ENCODE results near the gene RPS26. TPM values are rescaled to one million over a fixed set of nuclear protein-coding genes. Genes with fewer than 3 reads are reported as not detected.

Gene RPS26
- total and polyA plus RNA-seq, 2 of the 13 experiments (the other 11 are each of a cell fraction or from before 2014, with no cell fraction given) = 150 to 421 TPM

DNA sequence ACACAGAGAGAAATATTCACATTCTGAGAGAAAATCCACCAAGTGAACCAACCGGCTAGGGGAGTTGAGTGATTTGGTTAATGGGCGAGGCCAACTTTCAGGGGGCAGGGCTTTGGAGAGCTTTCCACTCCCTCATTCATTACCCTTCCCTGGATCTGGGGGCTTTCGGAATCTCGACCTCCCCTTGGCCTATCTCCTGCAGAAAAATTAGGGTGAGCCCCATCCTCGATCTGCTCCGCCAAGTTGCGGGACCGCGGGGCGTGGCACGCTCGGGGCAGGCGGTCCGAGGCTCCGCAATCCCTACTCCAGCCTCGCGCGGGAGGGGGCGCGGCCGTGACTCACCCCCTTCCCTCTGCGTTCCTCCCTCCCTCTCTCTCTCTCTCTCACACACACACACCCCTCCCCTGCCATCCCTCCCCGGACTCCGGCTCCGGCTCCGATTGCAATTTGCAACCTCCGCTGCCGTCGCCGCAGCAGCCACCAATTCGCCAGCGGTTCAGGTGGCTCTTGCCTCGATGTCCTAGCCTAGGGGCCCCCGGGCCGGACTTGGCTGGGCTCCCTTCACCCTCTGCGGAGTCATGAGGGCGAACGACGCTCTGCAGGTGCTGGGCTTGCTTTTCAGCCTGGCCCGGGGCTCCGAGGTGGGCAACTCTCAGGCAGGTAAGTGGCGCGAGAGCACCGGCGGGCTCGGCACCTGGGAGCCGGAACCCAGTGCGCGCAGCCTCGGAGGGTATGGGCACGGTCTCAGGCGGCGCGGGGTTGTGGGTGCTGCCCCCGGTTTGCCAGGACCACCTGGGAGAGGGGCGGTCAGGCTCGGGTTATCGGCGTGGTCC is 38.2 kb downstream of the RPS26 start, which contains the start of gene ERBB3 (continued):
- TF ChIP-seq, protein P1, sequence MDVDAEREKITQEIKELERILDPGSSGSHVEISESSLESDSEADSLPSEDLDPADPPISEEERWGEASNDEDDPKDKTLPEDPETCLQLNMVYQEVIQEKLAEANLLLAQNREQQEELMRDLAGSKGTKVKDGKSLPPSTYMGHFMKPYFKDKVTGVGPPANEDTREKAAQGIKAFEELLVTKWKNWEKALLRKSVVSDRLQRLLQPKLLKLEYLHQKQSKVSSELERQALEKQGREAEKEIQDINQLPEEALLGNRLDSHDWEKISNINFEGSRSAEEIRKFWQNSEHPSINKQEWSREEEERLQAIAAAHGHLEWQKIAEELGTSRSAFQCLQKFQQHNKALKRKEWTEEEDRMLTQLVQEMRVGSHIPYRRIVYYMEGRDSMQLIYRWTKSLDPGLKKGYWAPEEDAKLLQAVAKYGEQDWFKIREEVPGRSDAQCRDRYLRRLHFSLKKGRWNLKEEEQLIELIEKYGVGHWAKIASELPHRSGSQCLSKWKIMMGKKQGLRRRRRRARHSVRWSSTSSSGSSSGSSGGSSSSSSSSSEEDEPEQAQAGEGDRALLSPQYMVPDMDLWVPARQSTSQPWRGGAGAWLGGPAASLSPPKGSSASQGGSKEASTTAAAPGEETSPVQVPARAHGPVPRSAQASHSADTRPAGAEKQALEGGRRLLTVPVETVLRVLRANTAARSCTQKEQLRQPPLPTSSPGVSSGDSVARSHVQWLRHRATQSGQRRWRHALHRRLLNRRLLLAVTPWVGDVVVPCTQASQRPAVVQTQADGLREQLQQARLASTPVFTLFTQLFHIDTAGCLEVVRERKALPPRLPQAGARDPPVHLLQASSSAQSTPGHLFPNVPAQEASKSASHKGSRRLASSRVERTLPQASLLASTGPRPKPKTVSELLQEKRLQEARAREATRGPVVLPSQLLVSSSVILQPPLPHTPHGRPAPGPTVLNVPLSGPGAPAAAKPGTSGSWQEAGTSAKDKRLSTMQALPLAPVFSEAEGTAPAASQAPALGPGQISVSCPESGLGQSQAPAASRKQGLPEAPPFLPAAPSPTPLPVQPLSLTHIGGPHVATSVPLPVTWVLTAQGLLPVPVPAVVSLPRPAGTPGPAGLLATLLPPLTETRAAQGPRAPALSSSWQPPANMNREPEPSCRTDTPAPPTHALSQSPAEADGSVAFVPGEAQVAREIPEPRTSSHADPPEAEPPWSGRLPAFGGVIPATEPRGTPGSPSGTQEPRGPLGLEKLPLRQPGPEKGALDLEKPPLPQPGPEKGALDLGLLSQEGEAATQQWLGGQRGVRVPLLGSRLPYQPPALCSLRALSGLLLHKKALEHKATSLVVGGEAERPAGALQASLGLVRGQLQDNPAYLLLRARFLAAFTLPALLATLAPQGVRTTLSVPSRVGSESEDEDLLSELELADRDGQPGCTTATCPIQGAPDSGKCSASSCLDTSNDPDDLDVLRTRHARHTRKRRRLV (CRISPR knock-in tag; IDR thresholded peaks at IDR 0.05) = peak; percentile 35; the same call in 1 of the 2 replicates
- TF ChIP-seq JARID2 (CRISPR knock-in tag; IDR thresholded peaks at IDR 0.05; ENCODE audit: insufficient replicate concordance) = no peak
- TF ChIP-seq ZNF570 (CRISPR knock-in tag; IDR thresholded peaks at IDR 0.05; ENCODE audit: borderline replicate concordance) = no peak
- TF ChIP-seq ZNF101 (CRISPR knock-in tag; IDR thresholded peaks at IDR 0.05; ENCODE audit: borderline replicate concordance, low read depth) = 0 out of 2 replicates have a peak, but pooled peaks have one; percentile 6
- TF ChIP-seq ZNF496 (CRISPR knock-in tag; IDR thresholded peaks at IDR 0.05; ENCODE audit: insufficient replicate concordance) = no peak
- no peak for TF ChIP-seq ZNF546 (CRISPR knock-in tag; conservative IDR thresholded peaks at IDR 0.05)
- no peak for TF ChIP-seq ZC3H4 (CRISPR knock-in tag; IDR thresholded peaks at IDR 0.05; ENCODE audit: borderline replicate concordance)
- TF ChIP-seq, protein P2, sequence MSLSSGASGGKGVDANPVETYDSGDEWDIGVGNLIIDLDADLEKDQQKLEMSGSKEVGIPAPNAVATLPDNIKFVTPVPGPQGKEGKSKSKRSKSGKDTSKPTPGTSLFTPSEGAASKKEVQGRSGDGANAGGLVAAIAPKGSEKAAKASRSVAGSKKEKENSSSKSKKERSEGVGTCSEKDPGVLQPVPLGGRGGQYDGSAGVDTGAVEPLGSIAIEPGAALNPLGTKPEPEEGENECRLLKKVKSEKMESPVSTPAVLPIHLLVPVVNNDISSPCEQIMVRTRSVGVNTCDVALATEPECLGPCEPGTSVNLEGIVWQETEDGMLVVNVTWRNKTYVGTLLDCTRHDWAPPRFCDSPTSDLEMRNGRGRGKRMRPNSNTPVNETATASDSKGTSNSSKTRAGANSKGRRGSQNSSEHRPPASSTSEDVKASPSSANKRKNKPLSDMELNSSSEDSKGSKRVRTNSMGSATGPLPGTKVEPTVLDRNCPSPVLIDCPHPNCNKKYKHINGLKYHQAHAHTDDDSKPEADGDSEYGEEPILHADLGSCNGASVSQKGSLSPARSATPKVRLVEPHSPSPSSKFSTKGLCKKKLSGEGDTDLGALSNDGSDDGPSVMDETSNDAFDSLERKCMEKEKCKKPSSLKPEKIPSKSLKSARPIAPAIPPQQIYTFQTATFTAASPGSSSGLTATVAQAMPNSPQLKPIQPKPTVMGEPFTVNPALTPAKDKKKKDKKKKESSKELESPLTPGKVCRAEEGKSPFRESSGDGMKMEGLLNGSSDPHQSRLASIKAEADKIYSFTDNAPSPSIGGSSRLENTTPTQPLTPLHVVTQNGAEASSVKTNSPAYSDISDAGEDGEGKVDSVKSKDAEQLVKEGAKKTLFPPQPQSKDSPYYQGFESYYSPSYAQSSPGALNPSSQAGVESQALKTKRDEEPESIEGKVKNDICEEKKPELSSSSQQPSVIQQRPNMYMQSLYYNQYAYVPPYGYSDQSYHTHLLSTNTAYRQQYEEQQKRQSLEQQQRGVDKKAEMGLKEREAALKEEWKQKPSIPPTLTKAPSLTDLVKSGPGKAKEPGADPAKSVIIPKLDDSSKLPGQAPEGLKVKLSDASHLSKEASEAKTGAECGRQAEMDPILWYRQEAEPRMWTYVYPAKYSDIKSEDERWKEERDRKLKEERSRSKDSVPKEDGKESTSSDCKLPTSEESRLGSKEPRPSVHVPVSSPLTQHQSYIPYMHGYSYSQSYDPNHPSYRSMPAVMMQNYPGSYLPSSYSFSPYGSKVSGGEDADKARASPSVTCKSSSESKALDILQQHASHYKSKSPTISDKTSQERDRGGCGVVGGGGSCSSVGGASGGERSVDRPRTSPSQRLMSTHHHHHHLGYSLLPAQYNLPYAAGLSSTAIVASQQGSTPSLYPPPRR (CRISPR knock-in tag; IDR thresholded peaks at IDR 0.05; ENCODE audit: borderline replicate concordance) = peak; percentile 66; the same call in 1 of the 2 replicates
- TF ChIP-seq, protein P3, sequence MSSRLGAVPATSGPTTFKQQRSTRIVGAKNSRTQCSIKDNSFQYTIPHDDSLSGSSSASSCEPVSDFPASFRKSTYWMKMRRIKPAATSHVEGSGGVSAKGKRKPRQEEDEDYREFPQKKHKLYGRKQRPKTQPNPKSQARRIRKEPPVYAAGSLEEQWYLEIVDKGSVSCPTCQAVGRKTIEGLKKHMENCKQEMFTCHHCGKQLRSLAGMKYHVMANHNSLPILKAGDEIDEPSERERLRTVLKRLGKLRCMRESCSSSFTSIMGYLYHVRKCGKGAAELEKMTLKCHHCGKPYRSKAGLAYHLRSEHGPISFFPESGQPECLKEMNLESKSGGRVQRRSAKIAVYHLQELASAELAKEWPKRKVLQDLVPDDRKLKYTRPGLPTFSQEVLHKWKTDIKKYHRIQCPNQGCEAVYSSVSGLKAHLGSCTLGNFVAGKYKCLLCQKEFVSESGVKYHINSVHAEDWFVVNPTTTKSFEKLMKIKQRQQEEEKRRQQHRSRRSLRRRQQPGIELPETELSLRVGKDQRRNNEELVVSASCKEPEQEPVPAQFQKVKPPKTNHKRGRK (CRISPR knock-in tag; IDR thresholded peaks at IDR 0.05) = no peak
- no peak for TF ChIP-seq U2AF2 (IDR thresholded peaks at IDR 0.05; ENCODE audit: low read depth, low read length)
- TF ChIP-seq KDM5B (CRISPR knock-in tag; IDR thresholded peaks at IDR 0.05; ENCODE audit: borderline replicate concordance) = peak; percentile 56; the same call in 1 of the 2 replicates
- no peak for TF ChIP-seq KAT7 (CRISPR knock-in tag; IDR thresholded peaks at IDR 0.05; ENCODE audit: borderline replicate concordance)
- no peak for TF ChIP-seq SUZ12 (IDR thresholded peaks at IDR 0.05; ENCODE audit: low read depth, low read length)
- no peak for TF ChIP-seq ZNF382 (CRISPR knock-in tag; IDR thresholded peaks at IDR 0.05; ENCODE audit: borderline replicate concordance)
